GM21576 (cell line): Measurements from ENCODE around the gene POLR1D.

Experiments used
- ATAC-seq: cut with Tn5 transposase; IDR thresholded peaks from one replicate; pipeline ENCODE4 v1.9.1; 2021; ENCODE audit warnings: mild to moderate bottlenecking, moderate library complexity; ENCODE audit not compliant: unreplicated experiment

The POLR1D gene, protein sequence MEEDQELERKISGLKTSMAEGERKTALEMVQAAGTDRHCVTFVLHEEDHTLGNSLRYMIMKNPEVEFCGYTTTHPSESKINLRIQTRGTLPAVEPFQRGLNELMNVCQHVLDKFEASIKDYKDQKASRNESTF

DNA sequence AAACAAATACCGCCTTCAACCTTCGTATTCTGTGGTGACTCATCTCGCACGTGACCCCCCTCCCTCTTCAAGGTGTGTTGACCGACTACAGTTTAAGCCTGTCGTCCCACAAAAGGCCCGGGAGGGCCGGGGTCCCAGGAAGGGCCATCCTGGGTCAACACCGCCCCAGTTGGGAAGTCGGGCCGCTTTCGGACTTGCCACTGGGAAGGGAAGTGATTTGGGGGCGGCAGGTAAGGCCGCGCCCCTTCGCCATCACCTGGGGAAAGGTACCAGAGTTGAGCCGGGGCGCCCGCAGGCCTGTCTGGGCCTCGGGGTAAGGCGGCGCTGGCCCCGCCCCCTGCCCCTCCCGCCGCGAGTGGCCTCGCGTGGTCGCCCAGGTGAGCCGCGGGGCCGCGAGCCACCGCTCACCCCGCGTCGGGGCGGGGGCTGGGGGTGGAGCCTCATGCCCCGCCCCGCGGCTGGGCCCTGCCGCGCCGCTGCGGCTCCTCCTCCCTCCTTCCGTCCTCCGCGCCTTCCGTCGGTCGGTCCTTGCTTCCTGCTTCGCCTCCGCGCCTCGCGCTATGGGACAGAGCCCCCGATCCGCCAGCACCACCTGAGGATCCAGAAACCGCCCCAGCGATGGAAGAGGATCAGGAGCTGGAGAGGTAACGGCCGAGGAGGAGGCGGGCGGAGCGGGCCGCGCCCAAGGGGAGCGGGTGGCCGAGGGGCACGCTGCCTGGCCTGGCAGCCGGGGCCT is at the start of gene POLR1D:
Gene POLR1D (plus strand): TSS at position 527 of the 736 bp plus-strand sequence. CDS start 92 bp downstream, at position 619.
- ATAC-seq = peak; percentile 51

GRCh38 chr13:27572234-27572901 is 49.3 kb upstream of the POLR1D start:
- ATAC-seq = no peak

DNA sequence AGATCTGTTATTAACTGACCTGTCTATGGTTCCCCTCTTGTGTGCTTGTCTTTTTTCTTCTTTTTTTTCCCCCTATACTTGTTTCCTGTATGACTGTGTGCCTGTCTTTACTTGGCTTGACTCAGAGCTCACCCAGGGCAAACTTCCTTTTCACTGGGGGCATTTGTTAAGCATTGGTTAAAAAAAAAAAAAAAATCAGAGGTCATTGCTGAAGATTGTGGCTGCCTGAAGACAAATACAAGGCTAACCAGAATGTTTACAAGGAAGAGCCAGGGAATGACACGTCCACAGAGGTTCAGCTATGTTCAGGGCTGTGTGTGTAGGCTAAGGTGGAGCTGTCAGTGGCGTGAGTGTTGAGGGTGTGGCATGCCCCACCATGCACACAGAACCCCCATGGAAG is 48.4 kb upstream of the POLR1D start:
- ATAC-seq = no peak

DNA sequence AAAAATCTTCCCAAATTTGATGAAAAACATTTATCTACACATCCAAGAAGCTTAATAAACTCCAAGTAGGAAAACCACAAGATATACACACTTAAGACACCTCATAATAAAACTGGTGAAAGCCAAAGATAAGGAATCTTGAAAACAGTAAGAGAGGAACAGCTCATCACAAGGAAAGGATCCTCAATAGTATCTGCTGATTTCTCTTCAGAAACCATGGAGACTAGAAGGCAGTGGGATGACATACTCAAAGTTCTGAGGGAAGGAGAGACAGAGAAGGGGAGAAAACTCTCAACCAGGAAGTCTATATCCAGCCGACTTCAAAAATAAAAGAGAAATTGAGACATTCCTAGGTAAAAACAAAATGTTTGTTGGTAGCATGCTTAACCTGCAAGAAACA is 47.0 kb upstream of the POLR1D start:
- ATAC-seq = no peak

- no peak for ATAC-seq
Measured at GRCh38 chr13:27578121-27579030, 43.3 kb upstream of the POLR1D start.

- no peak for ATAC-seq
Measured at GRCh38 chr13:27583645-27584044, 38.0 kb upstream of the POLR1D start.

DNA sequence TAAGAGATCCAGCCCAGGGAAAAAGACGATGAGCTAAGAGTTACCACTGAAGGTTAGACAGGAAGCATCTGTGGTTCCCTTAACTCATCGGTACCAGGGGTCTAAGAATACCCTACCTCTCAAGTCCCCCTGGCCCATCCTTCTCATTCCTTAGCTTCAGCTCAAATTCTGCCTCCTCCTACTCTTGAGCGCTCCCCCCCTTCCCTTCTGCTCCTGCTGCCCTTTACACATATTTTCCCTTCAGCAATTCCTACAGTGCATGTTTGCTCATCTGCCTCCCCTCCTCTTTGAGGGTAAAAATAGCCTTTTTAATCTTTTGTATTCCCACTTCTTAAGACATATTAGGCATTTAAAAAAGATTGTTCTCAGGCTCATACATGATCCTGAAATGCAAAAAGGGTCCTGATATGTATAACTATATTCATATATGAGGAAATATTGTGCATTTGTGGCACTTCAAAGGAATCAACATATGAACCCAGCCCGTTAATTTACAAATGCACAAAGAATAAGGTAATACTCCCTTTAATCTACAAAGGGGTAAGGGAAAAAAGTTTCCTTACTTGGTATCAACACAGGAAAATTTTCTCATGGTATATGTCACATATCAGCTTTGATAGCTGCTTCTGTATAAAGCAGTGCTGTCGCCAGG is 34.5 kb upstream of the POLR1D start:
- ATAC-seq = no peak

DNA sequence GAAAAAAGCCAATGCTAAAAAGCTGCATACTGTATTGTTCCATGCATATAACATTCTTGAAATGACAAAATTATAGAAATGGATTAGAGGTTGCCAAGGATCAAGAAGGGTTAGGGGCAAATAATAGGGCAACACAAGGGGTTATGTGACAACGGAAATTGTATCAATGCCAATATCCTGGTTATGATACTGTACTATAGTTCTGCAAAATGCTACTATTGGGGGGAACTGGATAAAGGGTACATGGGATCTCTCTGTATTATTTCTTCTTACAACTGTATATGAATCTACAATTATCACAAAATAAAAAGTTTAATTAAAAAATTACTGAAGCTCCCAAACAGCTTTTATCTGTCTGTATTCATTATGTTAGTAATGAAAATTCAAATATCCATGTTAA is 33.3 kb upstream of the POLR1D start:
- ATAC-seq = no peak

GRCh38 chr13:27592865-27593264 is 28.8 kb upstream of the POLR1D start:
- no peak for ATAC-seq

- ATAC-seq = no peak
Measured at GRCh38 chr13:27593267-27593666, 28.4 kb upstream of the POLR1D start.

GRCh38 chr13:27595055-27595811 is 26.5 kb upstream of the POLR1D start:
- ATAC-seq = no peak

- no peak for ATAC-seq
Measured at GRCh38 chr13:27599096-27599495, 22.6 kb upstream of the POLR1D start.

- no peak for ATAC-seq
Measured at GRCh38 chr13:27599845-27600553, 21.7 kb upstream of the POLR1D start.

DNA sequence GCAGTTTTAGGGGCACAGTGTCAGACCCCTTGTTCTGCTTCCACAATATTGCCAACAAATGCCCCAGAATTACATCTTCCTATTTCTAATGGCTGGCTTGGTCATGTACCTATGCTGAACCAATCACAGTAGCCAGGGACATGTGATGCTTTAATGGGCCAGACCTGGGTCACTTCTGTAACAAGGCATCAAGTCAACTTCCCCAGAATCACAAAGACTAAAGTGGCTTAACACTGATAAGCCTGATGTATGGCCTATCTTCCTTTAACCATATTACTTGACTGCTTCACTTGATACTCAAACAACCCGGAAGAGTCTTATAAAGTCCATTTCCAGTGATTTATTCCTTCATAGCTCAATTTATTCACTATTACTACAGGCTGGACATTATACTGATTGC is 21.0 kb upstream of the POLR1D start:
- no peak for ATAC-seq

DNA sequence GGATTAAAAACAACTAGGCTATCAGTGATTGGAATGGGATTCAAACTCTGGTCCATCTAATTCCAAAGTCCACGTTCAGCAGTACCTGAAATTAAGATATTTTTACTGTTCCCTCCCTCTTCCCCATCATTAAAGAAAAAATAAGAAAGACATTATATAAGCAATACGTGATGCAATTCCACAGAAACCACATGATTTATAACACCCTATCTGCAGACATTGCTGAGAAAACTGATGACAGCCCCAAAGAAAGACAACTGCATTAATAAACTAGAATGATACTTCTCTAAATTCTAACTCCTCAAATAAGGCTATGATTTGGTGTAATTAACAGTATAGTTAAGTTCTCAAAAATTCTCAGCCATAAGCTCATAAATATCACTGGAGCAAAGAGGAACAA is 20.5 kb upstream of the POLR1D start:
- ATAC-seq = no peak

- no peak for ATAC-seq
Measured at GRCh38 chr13:27601803-27602202, 19.9 kb upstream of the POLR1D start.

- no peak for ATAC-seq
Measured at GRCh38 chr13:27605099-27605498, 16.6 kb upstream of the POLR1D start.

DNA sequence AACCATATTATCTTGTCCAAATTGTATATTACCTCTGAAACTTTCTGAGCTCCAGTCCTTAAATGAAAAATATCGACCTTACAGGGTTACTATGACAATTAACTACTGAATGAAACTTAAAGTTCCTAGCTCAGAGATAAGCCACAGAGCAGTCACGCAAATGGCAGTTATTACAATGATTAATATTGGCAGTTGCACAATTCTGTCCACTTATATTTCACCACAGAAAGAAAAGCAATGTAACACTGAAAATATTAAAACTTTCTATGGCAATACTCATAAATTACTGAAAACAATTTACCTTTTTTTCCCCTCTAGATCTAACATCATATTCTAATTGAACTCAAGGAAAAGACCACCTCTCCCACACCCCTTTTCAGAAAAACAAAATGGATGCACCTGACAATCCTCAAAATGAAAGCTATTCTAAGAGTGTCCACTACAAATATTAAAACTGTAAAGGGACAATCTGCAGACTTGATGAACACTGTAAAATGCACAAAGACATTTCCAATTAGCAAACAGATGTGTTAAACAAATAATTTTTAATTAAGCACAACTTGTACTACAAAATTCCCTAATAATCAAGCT is 16.0 kb upstream of the POLR1D start:
- no peak for ATAC-seq

- ATAC-seq = no peak
Measured at GRCh38 chr13:27607125-27607524, 14.6 kb upstream of the POLR1D start.
